Measurements from ENCODE around the gene TRIM44.

DNA sequence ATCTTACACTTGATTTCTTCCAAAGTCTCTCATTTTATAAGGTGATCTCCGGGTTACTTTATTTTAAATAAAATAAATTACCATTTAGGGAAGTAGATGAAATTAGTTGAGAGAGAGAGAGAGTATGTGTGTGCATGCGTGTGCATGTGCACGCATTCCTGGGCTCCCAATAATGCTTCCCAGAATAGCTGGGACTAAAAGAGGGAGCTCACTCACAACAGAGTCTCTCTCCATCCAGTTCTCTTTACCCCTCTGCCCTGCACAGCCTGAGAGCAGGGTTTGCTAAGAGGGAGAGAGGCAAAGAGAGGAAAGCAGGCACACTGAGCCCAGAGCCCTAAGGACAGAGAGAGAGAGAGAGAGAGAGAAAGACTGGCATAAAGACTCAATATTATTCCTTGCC, 11.3 kb upstream of the TRIM44 start:
- TF ChIP-seq POLR2A (IDR thresholded peaks at IDR 0.05) (no peak), POLR2AphosphoS5 (IDR thresholded peaks at IDR 0.05) (no peak), CTCF (IDR thresholded peaks at IDR 0.05) (no peak)

Data from breast epithelium (tissue), 3 donors.